ENCODE results near the gene AK5. TPM values are rescaled to one million over a fixed set of nuclear protein-coding genes. Genes with fewer than 3 reads are reported as not detected.

AK5 gene
- polyA plus RNA-seq, 3 donors = 0.34 to 0.72 (median 0.48) TPM

DNA sequence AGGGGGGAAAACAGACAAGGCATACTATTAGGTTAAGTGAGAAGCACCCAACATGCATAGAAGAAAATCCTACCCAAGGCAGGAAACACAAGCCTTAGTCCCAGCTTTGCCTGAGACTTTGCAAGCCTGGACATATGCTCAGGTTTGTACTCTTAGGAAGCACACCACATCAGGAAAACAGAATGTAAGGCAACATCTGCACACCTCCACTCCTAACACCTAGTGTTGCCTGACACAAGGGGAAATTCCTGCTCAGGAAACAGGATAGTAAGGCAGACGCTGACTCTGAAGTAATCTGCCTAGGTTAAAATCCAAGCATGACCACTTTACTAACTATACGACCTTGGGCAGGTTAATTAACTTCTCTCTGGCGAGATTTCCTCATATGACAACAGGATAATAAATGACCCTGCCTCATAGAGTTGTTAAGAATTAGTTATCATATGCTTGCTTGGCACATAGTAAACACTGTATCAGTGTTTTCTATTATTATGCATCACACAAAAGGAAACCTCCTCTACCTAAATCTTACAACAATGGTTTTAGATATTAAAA lies 280.9 kb downstream of the AK5 start:
- Mint-ChIP-seq H3K4me1 (no peaks in the 10 kb centered on the region), H3K27ac (no peak overlapping the region), H3K4me3 (no peak overlapping the region), H3K36me3 (peaks cover 53 to 56% of the 10 kb centered on the region in 2 donors), H3K27me3 (ENCODE audit: low read depth in 3 of 3) (no peaks in the 10 kb centered on the region), H3K9me3 (peaks cover 0 to 2% (median 0%) of the 10 kb centered on the region in 7 donors)
- Histone ChIP-seq H3K9ac (ENCODE audit: insufficient read depth, low read length, poor library complexity, severe bottlenecking) (no peak overlapping the region), H2AFZ (ENCODE audit: insufficient read depth, low read depth, low read length, poor library complexity, severe bottlenecking) (no peak overlapping the region), H3K4me2 (replicated peaks; ENCODE audit: extremely low read depth, low read length, poor library complexity, severe bottlenecking) (no peak overlapping the region), H3K9me3 (replicated peaks in 1 of 2; ENCODE audit: control insufficient read depth in 1 of 2, insufficient read depth in 1 of 2, low read length in 2 of 2) (no peaks in the 10 kb centered on the region), H3K4me1 (ENCODE audit: control insufficient read depth in 1 of 2, insufficient read depth in 2 of 2, low read length in 2 of 2) (no peaks in the 10 kb centered on the region), H4K20me1 (ENCODE audit: insufficient read depth, low read length) (no peaks in the 10 kb centered on the region), H3K36me3 (replicated peaks in 1 of 2; ENCODE audit: control insufficient read depth in 1 of 2, insufficient read depth in 2 of 2, low read length in 2 of 2) (peaks cover 41 to 77% of the 10 kb centered on the region in 2 donors), H3K27ac (ENCODE audit: low read depth in 1 of 2, low read length in 2 of 2) (no peak overlapping the region), H3K4me3 (replicated peaks in 1 of 3; ENCODE audit: low read depth in 2 of 3, low read length in 3 of 3) (no peak overlapping the region), H3K27me3 (ENCODE audit: control insufficient read depth in 2 of 2, insufficient read depth in 2 of 2, low read length in 2 of 2) (no peaks in the 10 kb centered on the region), H3K79me2 (ENCODE audit: insufficient read depth, low read length) (no peaks in the 10 kb centered on the region)
- TF ChIP-seq, protein P1, sequence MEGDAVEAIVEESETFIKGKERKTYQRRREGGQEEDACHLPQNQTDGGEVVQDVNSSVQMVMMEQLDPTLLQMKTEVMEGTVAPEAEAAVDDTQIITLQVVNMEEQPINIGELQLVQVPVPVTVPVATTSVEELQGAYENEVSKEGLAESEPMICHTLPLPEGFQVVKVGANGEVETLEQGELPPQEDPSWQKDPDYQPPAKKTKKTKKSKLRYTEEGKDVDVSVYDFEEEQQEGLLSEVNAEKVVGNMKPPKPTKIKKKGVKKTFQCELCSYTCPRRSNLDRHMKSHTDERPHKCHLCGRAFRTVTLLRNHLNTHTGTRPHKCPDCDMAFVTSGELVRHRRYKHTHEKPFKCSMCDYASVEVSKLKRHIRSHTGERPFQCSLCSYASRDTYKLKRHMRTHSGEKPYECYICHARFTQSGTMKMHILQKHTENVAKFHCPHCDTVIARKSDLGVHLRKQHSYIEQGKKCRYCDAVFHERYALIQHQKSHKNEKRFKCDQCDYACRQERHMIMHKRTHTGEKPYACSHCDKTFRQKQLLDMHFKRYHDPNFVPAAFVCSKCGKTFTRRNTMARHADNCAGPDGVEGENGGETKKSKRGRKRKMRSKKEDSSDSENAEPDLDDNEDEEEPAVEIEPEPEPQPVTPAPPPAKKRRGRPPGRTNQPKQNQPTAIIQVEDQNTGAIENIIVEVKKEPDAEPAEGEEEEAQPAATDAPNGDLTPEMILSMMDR (IDR thresholded peaks at IDR 0.05) = no peak
- intact Hi-C loops (cut with micrococcal nuclease) = no loop called here
- WGBS (ENCODE audit: insufficient coverage) = 71% methylated on average over 1 of the region's 3 CpGs
- DNase-seq = no peak

DNA sequence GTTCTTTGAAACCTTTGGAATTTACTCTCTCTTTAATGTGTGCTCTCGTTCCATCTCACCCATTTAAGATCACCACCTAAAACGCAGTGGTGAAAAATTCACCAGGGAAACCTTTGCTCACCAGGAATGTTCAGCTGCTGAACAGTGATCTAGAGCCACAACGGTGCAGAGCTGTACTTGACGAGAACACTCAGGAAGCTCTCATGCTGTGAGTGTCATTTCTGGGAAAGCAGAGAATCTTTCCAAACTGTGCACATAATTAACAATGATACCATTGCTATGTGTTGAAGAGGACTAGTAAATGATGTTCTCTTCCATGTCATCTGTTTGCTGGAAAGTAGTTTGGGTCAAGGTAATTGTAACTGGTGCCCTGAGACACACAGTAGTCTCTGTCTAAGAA lies 283.5 kb downstream of the AK5 start:
- TF ChIP-seq, protein P1 (IDR thresholded peaks at IDR 0.05) = no peak

More for the DNA sequence above, 283.5 kb downstream of the AK5 start:
- Mint-ChIP-seq H3K9me3 (no peaks in the 10 kb centered on the region), H3K27me3 (ENCODE audit: low read depth in 3 of 3) (no peaks in the 10 kb centered on the region), H3K27ac (no peak overlapping the region), H3K4me3 (no peak overlapping the region), H3K4me1 (no peaks in the 10 kb centered on the region), H3K36me3 (peaks cover 65% of the 10 kb centered on the region in 2 donors)
- Histone ChIP-seq H4K20me1 (ENCODE audit: insufficient read depth, low read length) (no peaks in the 10 kb centered on the region), H3K4me3 (replicated peaks in 1 of 3; ENCODE audit: low read depth in 2 of 3, low read length in 3 of 3) (no peak overlapping the region), H3K4me2 (replicated peaks; ENCODE audit: extremely low read depth, low read length, poor library complexity, severe bottlenecking) (no peak overlapping the region), H3K9ac (ENCODE audit: insufficient read depth, low read length, poor library complexity, severe bottlenecking) (no peak overlapping the region), H3K36me3 (replicated peaks in 1 of 2; ENCODE audit: control insufficient read depth in 1 of 2, insufficient read depth in 2 of 2, low read length in 2 of 2) (peaks cover 45 to 70% of the 10 kb centered on the region in 2 donors), H3K27ac (ENCODE audit: low read depth in 1 of 2, low read length in 2 of 2) (no peak overlapping the region), H3K27me3 (ENCODE audit: control insufficient read depth in 2 of 2, insufficient read depth in 2 of 2, low read length in 2 of 2) (no peaks in the 10 kb centered on the region), H2AFZ (ENCODE audit: insufficient read depth, low read depth, low read length, poor library complexity, severe bottlenecking) (no peak overlapping the region), H3K4me1 (ENCODE audit: control insufficient read depth in 1 of 2, insufficient read depth in 2 of 2, low read length in 2 of 2) (no peaks in the 10 kb centered on the region), H3K79me2 (ENCODE audit: insufficient read depth, low read length) (no peaks in the 10 kb centered on the region), H3K9me3 (replicated peaks in 1 of 2; ENCODE audit: control insufficient read depth in 1 of 2, insufficient read depth in 1 of 2, low read length in 2 of 2) (no peaks in the 10 kb centered on the region)
- no peak for DNase-seq
- 88% methylated on average over 1 of the region's 4 CpGs for whole genome bisulfite sequencing (ENCODE audit: insufficient coverage)
- intact Hi-C loops (cut with micrococcal nuclease) = no loop called here
